ENCODE measurements around the gene NDUFB5. TPM values are rescaled to one million over a fixed set of nuclear protein-coding genes. Genes with fewer than 3 reads are reported as not detected.

NDUFB5 gene
- total and polyA plus RNA-seq, 2 experiments from 2014 or later = 90.8 to 126 TPM

DNA sequence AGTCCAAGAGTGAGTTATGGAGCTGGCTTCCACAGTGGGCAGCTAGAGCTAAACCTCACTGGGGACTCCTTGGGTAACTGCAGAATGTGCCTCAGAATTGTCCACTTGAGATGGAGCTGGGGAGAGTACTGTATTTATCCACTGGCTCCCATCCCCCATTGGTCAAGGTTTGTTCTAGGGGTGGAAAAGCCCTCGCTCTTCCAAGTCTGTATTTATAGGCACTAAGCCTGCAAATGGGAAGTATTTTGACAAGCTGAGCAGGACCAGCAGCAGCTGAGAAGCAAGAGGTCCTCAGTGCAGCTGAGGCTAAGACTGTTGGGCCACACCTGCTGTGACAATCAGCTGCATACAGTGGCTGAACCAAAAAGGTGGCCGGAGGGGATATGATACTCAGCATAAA lies 54.0 kb downstream of the NDUFB5 start:
- Histone ChIP-seq H3K4me1 (ENCODE audit: insufficient read depth) (peaks cover 8% of the 10 kb centered on the region; the same call in 1 of the 2 replicates), H3K27me3 (replicated peaks; ENCODE audit: insufficient read depth) (no peaks in the 10 kb centered on the region), H3K36me3 (ENCODE audit: low read depth) (no peaks in the 10 kb centered on the region), H4K20me1 (ENCODE audit: insufficient read depth) (no peaks in the 10 kb centered on the region), H3K4me3 (no peak overlapping the region), H3K9ac (no peak overlapping the region), H3K9me3 (ENCODE audit: low read depth) (no peaks in the 10 kb centered on the region), H3F3A (ENCODE audit: insufficient read depth) (peaks cover 12% of the 10 kb centered on the region; the same call in 1 of the 2 replicates), H3K27ac (no peak overlapping the region), H3K4me2 (ENCODE audit: unreplicated experiment) (no peak overlapping the region), H3K79me2 (ENCODE audit: insufficient read depth) (peaks cover 98% of the 10 kb centered on the region), H2AFZ (no peak overlapping the region), H3K9me2 (ENCODE audit: insufficient read depth) (no peaks in the 10 kb centered on the region)
- in situ Hi-C loops (cut with MboI) = no loop called here
- TF ChIP-seq EZH2phosphoT487 (IDR thresholded peaks at IDR 0.05; ENCODE audit: insufficient read depth, low read depth) = no peak
- TF ChIP-seq EZH2 (IDR thresholded peaks at IDR 0.05; ENCODE audit: insufficient read depth, poor library complexity, severe bottlenecking) = no peak
- WGBS, 2 experiments (ENCODE audit: low coverage in 1 of 2, low lambda C conversion rate in 2 of 2, missing lambda C conversion rate in 2 of 2) = 92 to 98% methylated on average over 2 of the region's 2 CpGs
- DNase-seq = no peak

DNA sequence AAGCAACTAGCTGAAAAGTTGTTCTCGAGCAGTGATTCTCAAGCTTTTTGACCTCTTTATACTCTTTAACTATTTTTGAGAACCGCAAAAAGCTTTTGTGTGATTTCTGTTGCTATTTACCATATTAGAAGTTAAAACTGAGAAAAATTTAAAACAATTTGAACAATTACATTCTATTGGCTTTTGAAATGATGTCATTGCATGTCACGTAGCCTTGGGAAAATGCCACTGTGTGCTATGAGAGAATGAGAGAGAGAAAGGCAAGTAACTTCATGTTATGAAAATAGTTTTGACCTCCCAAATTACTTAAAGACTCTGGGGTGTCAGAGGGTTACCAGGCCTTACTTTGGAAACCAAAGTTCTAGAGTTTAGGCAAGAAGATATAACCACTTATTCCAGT lies 56.3 kb downstream of the NDUFB5 start:
- no peak for TF ChIP-seq EZH2 (IDR thresholded peaks at IDR 0.05; ENCODE audit: insufficient read depth, poor library complexity, severe bottlenecking)
- TF ChIP-seq EZH2phosphoT487 (IDR thresholded peaks at IDR 0.05; ENCODE audit: insufficient read depth, low read depth) = no peak
- Histone ChIP-seq H3F3A (ENCODE audit: insufficient read depth) (no peaks in the 10 kb centered on the region), H3K79me2 (ENCODE audit: insufficient read depth) (peaks cover 100% of the 10 kb centered on the region), H3K4me2 (ENCODE audit: unreplicated experiment) (no peak overlapping the region), H3K4me3 (no peak overlapping the region), H3K9ac (no peak overlapping the region), H3K36me3 (ENCODE audit: low read depth) (no peaks in the 10 kb centered on the region), H3K9me3 (ENCODE audit: low read depth) (no peaks in the 10 kb centered on the region), H2AFZ (no peak overlapping the region), H3K27me3 (replicated peaks; ENCODE audit: insufficient read depth) (no peaks in the 10 kb centered on the region), H3K4me1 (ENCODE audit: insufficient read depth) (no peaks in the 10 kb centered on the region), H3K27ac (no peak overlapping the region), H3K9me2 (ENCODE audit: insufficient read depth) (no peaks in the 10 kb centered on the region), H4K20me1 (ENCODE audit: insufficient read depth) (no peaks in the 10 kb centered on the region)
- 67 to 71% methylated on average over 3 of the region's 3 CpGs for WGBS, 2 experiments (ENCODE audit: low coverage in 1 of 2, low lambda C conversion rate in 2 of 2, missing lambda C conversion rate in 2 of 2)
- no peak for DNase-seq
- in situ Hi-C loops (cut with MboI) = no loop called here

DNA sequence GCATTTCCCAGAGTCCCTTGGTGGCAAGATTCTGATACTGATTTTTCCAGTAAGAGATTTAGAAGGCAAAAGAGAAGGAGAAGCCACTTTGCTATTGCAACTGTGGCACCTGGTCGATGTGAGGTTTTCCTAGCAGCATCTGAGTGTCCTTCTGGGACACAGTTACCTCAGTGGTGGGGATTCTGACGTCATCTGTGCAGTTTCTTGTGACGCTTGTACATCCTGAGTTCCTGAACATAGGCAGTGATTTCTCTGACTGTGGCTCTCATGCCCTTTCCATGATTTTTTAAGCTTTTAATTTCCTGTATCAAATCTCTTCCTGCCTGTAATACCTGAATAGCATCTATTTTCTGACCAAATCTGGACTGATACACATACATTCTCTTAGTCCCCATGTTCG lies 57.2 kb downstream of the NDUFB5 start:
- Histone ChIP-seq H3K36me3 (ENCODE audit: low read depth) (no peaks in the 10 kb centered on the region), H3K4me1 (ENCODE audit: insufficient read depth) (no peaks in the 10 kb centered on the region), H3K27ac (no peak overlapping the region), H3K9me2 (ENCODE audit: insufficient read depth) (no peaks in the 10 kb centered on the region), H3K4me2 (ENCODE audit: unreplicated experiment) (no peak overlapping the region), H3K4me3 (no peak overlapping the region), H2AFZ (no peak overlapping the region), H3F3A (ENCODE audit: insufficient read depth) (no peaks in the 10 kb centered on the region), H3K9me3 (ENCODE audit: low read depth) (no peaks in the 10 kb centered on the region), H3K79me2 (ENCODE audit: insufficient read depth) (peaks cover 100% of the 10 kb centered on the region), H3K27me3 (replicated peaks; ENCODE audit: insufficient read depth) (no peaks in the 10 kb centered on the region), H4K20me1 (ENCODE audit: insufficient read depth) (no peaks in the 10 kb centered on the region), H3K9ac (no peak overlapping the region)
- DNase-seq = no peak
- in situ Hi-C loops (cut with MboI) = no loop called here
- 88 to 89% methylated on average over 4 of the region's 4 CpGs for WGBS, 2 experiments (ENCODE audit: low coverage in 1 of 2, low lambda C conversion rate in 2 of 2, missing lambda C conversion rate in 2 of 2)
- TF ChIP-seq EZH2 (IDR thresholded peaks at IDR 0.05; ENCODE audit: insufficient read depth, poor library complexity, severe bottlenecking) (no peak), EZH2phosphoT487 (IDR thresholded peaks at IDR 0.05; ENCODE audit: insufficient read depth, low read depth) (no peak)

DNA sequence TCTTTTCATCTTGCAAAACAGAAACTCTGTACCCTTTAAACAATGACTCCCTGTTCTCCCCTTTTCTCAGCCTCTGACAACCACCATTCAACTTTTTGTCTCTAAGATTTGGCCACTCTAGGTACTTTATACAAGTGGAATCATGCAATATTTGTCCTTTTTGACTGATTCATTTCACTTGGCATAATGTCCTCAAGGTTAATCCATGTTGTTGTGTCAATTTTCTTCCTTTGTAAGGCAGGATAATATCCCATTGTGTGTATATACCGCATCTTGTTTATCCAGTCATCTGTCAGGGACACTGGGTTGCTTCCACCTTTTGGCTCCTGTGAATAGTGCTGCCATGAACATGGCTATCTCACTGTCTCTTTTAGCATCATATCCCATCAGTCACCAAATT lies 58.5 kb downstream of the NDUFB5 start:
- H3K36me3 ChIP-seq (ENCODE audit: low read depth) = no peaks in the 10 kb centered on the region
- no peaks in the 10 kb centered on the region for H3K9me3 ChIP-seq (ENCODE audit: low read depth)
- no peaks in the 10 kb centered on the region for H3K9me2 ChIP-seq (ENCODE audit: insufficient read depth)
- no peak for DNase-seq
- H2AFZ ChIP-seq = no peak overlapping the region
- 97 to 100% methylated on average over 1 of the region's 1 CpG for WGBS, 2 experiments (ENCODE audit: low coverage in 1 of 2, low lambda C conversion rate in 2 of 2, missing lambda C conversion rate in 2 of 2)
- no peaks in the 10 kb centered on the region for H3K4me1 ChIP-seq (ENCODE audit: insufficient read depth)
- H4K20me1 ChIP-seq (ENCODE audit: insufficient read depth) = no peaks in the 10 kb centered on the region
- no peak overlapping the region for H3K4me2 ChIP-seq (ENCODE audit: unreplicated experiment)
- H3K27me3 ChIP-seq (replicated peaks; ENCODE audit: insufficient read depth) = no peaks in the 10 kb centered on the region
- no peak overlapping the region for H3K27ac ChIP-seq
- no peak overlapping the region for H3K9ac ChIP-seq
- H3K79me2 ChIP-seq (ENCODE audit: insufficient read depth) = peaks cover 100% of the 10 kb centered on the region
- in situ Hi-C loops (cut with MboI) = no loop called here
- TF ChIP-seq EZH2phosphoT487 (IDR thresholded peaks at IDR 0.05; ENCODE audit: insufficient read depth, low read depth) (no peak), EZH2 (IDR thresholded peaks at IDR 0.05; ENCODE audit: insufficient read depth, poor library complexity, severe bottlenecking) (no peak)
- no peaks in the 10 kb centered on the region for H3F3A ChIP-seq (ENCODE audit: insufficient read depth)
- no peak overlapping the region for H3K4me3 ChIP-seq

DNA sequence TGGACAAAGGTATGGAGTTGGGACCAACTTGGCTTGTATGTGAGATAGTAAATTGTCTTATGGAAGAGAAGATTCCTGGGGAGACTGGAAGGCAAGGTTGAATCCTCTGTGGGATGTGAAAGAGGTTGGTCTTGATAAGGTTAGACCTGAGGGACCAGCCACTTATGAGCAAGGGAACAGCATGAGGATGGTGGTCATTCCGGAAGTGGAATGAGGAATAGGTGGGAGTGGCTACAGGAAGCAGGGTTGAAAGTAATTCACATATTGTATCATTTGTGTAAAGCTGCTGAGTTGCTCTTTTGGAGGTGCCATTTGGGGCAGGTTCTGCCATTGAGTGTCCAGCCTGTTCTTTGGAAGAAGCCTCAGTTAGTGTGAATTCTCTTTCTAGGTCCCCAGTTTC lies 61.4 kb downstream of the NDUFB5 start:
- no peaks in the 10 kb centered on the region for H4K20me1 ChIP-seq (ENCODE audit: insufficient read depth)

More for the DNA sequence above, 61.4 kb downstream of the NDUFB5 start:
- TF ChIP-seq EZH2 (IDR thresholded peaks at IDR 0.05; ENCODE audit: insufficient read depth, poor library complexity, severe bottlenecking) (no peak), EZH2phosphoT487 (IDR thresholded peaks at IDR 0.05; ENCODE audit: insufficient read depth, low read depth) (no peak)
- H3K9me2 ChIP-seq (ENCODE audit: insufficient read depth) = no peaks in the 10 kb centered on the region
- no peaks in the 10 kb centered on the region for H3K36me3 ChIP-seq (ENCODE audit: low read depth)
- no peak overlapping the region for H3K4me3 ChIP-seq
- no peak overlapping the region for H3K9ac ChIP-seq
- no peak overlapping the region for H2AFZ ChIP-seq
- H3K4me2 ChIP-seq (ENCODE audit: unreplicated experiment) = no peak overlapping the region
- no peaks in the 10 kb centered on the region for H3K4me1 ChIP-seq (ENCODE audit: insufficient read depth)
- no peaks in the 10 kb centered on the region for H3K27me3 ChIP-seq (replicated peaks; ENCODE audit: insufficient read depth)
- H3F3A ChIP-seq (ENCODE audit: insufficient read depth) = no peaks in the 10 kb centered on the region
- no peak overlapping the region for H3K27ac ChIP-seq
- H3K79me2 ChIP-seq (ENCODE audit: insufficient read depth) = peaks cover 96% of the 10 kb centered on the region
- DNase-seq = no peak
- in situ Hi-C loops (cut with MboI) = no loop called here
- 53 to 72% methylated on average over 1 of the region's 1 CpG for WGBS, 2 experiments (ENCODE audit: low coverage in 1 of 2, low lambda C conversion rate in 2 of 2, missing lambda C conversion rate in 2 of 2)
- H3K9me3 ChIP-seq (ENCODE audit: low read depth) = no peaks in the 10 kb centered on the region

All from GM23248 (cell line).